Duodenal mucosa (tissue), 2 donors: ENCODE results near the gene GLIS1.

Source experiments
- H3K27ac ChIP-seq: one replicate; pipeline ENCODE4 v1.7.0; 2013; ENCODE audit warnings: low read depth, low read length
- H3K27me3 ChIP-seq, 2 donors: one replicate each; pipeline ENCODE4 v1.7.0; 2013; ENCODE audit warnings: low read length in 2 of 2, control low read depth in 1 of 2; ENCODE audit not compliant: insufficient read depth in 2 of 2, control insufficient read depth in 1 of 2
- H3K36me3 ChIP-seq, 2 donors: one replicate each; pipeline ENCODE4 v1.7.0; 2013; ENCODE audit warnings: low read length in 2 of 2, control low read depth in 1 of 2; ENCODE audit not compliant: insufficient read depth in 2 of 2, control insufficient read depth in 1 of 2
- H3K4me1 ChIP-seq, 2 donors: one replicate each; pipeline ENCODE4 v1.7.0; 2013; ENCODE audit warnings: low read length in 2 of 2, control low read depth in 1 of 2; ENCODE audit not compliant: insufficient read depth in 2 of 2, control insufficient read depth in 1 of 2
- H3K4me3 ChIP-seq, 2 donors: one replicate each; pipeline ENCODE4 v1.7.0; 2013; ENCODE audit warnings: low read length in 2 of 2, low read depth in 1 of 2
- H3K9ac ChIP-seq, 2 donors: one replicate each; pipeline ENCODE4 v1.7.0; 2013; ENCODE audit warnings: low read length in 2 of 2, low read depth in 1 of 2
- H3K9me3 ChIP-seq, 2 donors: one replicate each; pipeline ENCODE4 v1.7.0; 2013; ENCODE audit warnings: low read length in 2 of 2, control low read depth in 1 of 2; ENCODE audit not compliant: control insufficient read depth in 1 of 2

GLIS1 gene

GRCh38 chr1:53576381-53576801 is 162.6 kb downstream of the GLIS1 start:
- H3K9me3 ChIP-seq, result no peaks in the 10 kb centered on the region
- no peak overlapping the region for H3K4me3 ChIP-seq
- no peak overlapping the region for H3K9ac ChIP-seq
- peaks cover 0 to 4% of the 10 kb centered on the region in 2 donors for H3K4me1 ChIP-seq
- H3K27me3 ChIP-seq, result no peaks in the 10 kb centered on the region
- H3K27ac ChIP-seq, result no peak overlapping the region
- no peaks in the 10 kb centered on the region for H3K36me3 ChIP-seq

- Histone ChIP-seq H3K27me3 (no peaks in the 10 kb centered on the region), H3K9me3 (no peaks in the 10 kb centered on the region), H3K9ac (no peak overlapping the region), H3K36me3 (no peaks in the 10 kb centered on the region), H3K4me3 (no peak overlapping the region), H3K27ac (no peak overlapping the region), H3K4me1 (peaks cover 0 to 4% of the 10 kb centered on the region in 2 donors)
Observed at GRCh38 chr1:53575955-53576320, 163.0 kb downstream of the GLIS1 start.

- no peak overlapping the region for H3K4me3 ChIP-seq
- H3K27me3 ChIP-seq, result no peaks in the 10 kb centered on the region
- peaks cover 0 to 4% of the 10 kb centered on the region in 2 donors for H3K4me1 ChIP-seq
- H3K27ac ChIP-seq, result no peak overlapping the region
- no peaks in the 10 kb centered on the region for H3K36me3 ChIP-seq
- H3K9me3 ChIP-seq, result no peaks in the 10 kb centered on the region
- no peak overlapping the region for H3K9ac ChIP-seq
Observed at GRCh38 chr1:53575141-53575954, 163.6 kb downstream of the GLIS1 start.

- H3K27me3 ChIP-seq, result no peaks in the 10 kb centered on the region
- H3K4me3 ChIP-seq, result no peak overlapping the region
- H3K9ac ChIP-seq, result no peak overlapping the region
- no peak overlapping the region for H3K27ac ChIP-seq
- H3K9me3 ChIP-seq, result no peaks in the 10 kb centered on the region
- no peaks in the 10 kb centered on the region for H3K36me3 ChIP-seq
- H3K4me1 ChIP-seq, result peaks cover 0 to 4% of the 10 kb centered on the region in 2 donors
Observed at GRCh38 chr1:53574621-53575020, 164.3 kb downstream of the GLIS1 start.

- no peaks in the 10 kb centered on the region for H3K9me3 ChIP-seq
- no peak overlapping the region for H3K27ac ChIP-seq
- no peak overlapping the region for H3K9ac ChIP-seq
- peaks cover 0 to 4% of the 10 kb centered on the region in 2 donors for H3K4me1 ChIP-seq
- H3K4me3 ChIP-seq, result no peak overlapping the region
- H3K36me3 ChIP-seq, result no peaks in the 10 kb centered on the region
- H3K27me3 ChIP-seq, result no peaks in the 10 kb centered on the region
Observed at GRCh38 chr1:53573931-53574330, 165.0 kb downstream of the GLIS1 start.

- no peak overlapping the region for H3K27ac ChIP-seq
- H3K9me3 ChIP-seq, result no peaks in the 10 kb centered on the region
Observed at GRCh38 chr1:53573522-53573921, 165.4 kb downstream of the GLIS1 start.

GRCh38 chr1:53572815-53573173 is 166.2 kb downstream of the GLIS1 start:
- Histone ChIP-seq H3K4me1 (peaks cover 0 to 4% of the 10 kb centered on the region in 2 donors), H3K9ac (no peak overlapping the region), H3K36me3 (no peaks in the 10 kb centered on the region), H3K4me3 (no peak overlapping the region), H3K9me3 (no peaks in the 10 kb centered on the region), H3K27ac (no peak overlapping the region), H3K27me3 (no peaks in the 10 kb centered on the region)

More at GRCh38 chr1:53573522-53573921, 165.4 kb downstream of the GLIS1 start:
- no peak overlapping the region for H3K4me3 ChIP-seq
- no peak overlapping the region for H3K9ac ChIP-seq
- no peaks in the 10 kb centered on the region for H3K27me3 ChIP-seq
- H3K4me1 ChIP-seq, result peaks cover 0 to 4% of the 10 kb centered on the region in 2 donors
- no peaks in the 10 kb centered on the region for H3K36me3 ChIP-seq

GRCh38 chr1:53572065-53572814 is 166.7 kb downstream of the GLIS1 start:
- H3K36me3 ChIP-seq, result no peaks in the 10 kb centered on the region
- no peaks in the 10 kb centered on the region for H3K9me3 ChIP-seq
- H3K4me3 ChIP-seq, result no peak overlapping the region
- no peaks in the 10 kb centered on the region for H3K27me3 ChIP-seq
- no peak overlapping the region for H3K9ac ChIP-seq
- no peak overlapping the region for H3K27ac ChIP-seq
- H3K4me1 ChIP-seq, result peaks cover 0 to 4% of the 10 kb centered on the region in 2 donors

- H3K36me3 ChIP-seq, result no peaks in the 10 kb centered on the region
- no peak overlapping the region for H3K27ac ChIP-seq
- no peaks in the 10 kb centered on the region for H3K27me3 ChIP-seq
- H3K4me3 ChIP-seq, result no peak overlapping the region
- H3K9me3 ChIP-seq, result no peaks in the 10 kb centered on the region
- H3K4me1 ChIP-seq, result peaks cover 0 to 4% of the 10 kb centered on the region in 2 donors
- no peak overlapping the region for H3K9ac ChIP-seq
Observed at GRCh38 chr1:53568540-53568939, 170.4 kb downstream of the GLIS1 start.

- no peak overlapping the region for H3K9ac ChIP-seq
- H3K27me3 ChIP-seq, result no peaks in the 10 kb centered on the region
- no peaks in the 10 kb centered on the region for H3K9me3 ChIP-seq
- peaks cover 0 to 4% of the 10 kb centered on the region in 2 donors for H3K4me1 ChIP-seq
- H3K36me3 ChIP-seq, result no peaks in the 10 kb centered on the region
- no peak overlapping the region for H3K4me3 ChIP-seq
- no peak overlapping the region for H3K27ac ChIP-seq
Observed at GRCh38 chr1:53567851-53568250, 171.1 kb downstream of the GLIS1 start.
